Gastrocnemius medialis (tissue), 4 donors: Measurements from ENCODE around the gene SLC25A25. TPM values are rescaled to one million over a fixed set of nuclear protein-coding genes. Genes with fewer than 3 reads are reported as not detected.

Source experiments
- ATAC-seq, 2 donors: fragments of 150-250 bp; one replicate each; pipeline ENCODE4 v1.9.1; 2016
- DNase-seq, 2 donors: peaks; one replicate each; pipeline ENCODE4 v3.0.0-alpha.2; 2019
- H3K27ac ChIP-seq, 4 donors: fragments of 200-600 bp; sonication (generic); 1 replicate in 1 of 4; 2 replicates in 3 of 4; pipeline ENCODE4 v1.5.1; 2016 to 2018; ENCODE audit warnings: mild to moderate bottlenecking in 2 of 4, moderate library complexity in 1 of 4
- H3K27me3 ChIP-seq, 3 donors: fragments of 200-600 bp; sonication (generic) in 2 of 3; 1 replicate in 1 of 3; 2 replicates in 2 of 3; pipeline versions ENCODE4 v1.5.1 to v1.6.0; 2016 to 2019; ENCODE audit warnings: mild to moderate bottlenecking in 1 of 3, moderate library complexity in 1 of 3
- H3K36me3 ChIP-seq, 2 donors: fragments of 200-600 bp; sonication (generic) in 1 of 2; one replicate each; pipeline ENCODE4 v1.5.1; 2017 to 2018
- H3K4me1 ChIP-seq, 2 donors: fragments of 200-600 bp; sonication (generic) in 1 of 2; one replicate each; pipeline ENCODE4 v1.5.1; 2016 to 2017; ENCODE audit warnings: mild to moderate bottlenecking in 2 of 2
- H3K4me3 ChIP-seq, 4 donors: fragments of 200-600 bp; sonication (generic) in 3 of 4; 1 replicate in 1 of 4; 2 replicates in 3 of 4; pipeline ENCODE4 v1.5.1; 2016 to 2019; ENCODE audit warnings: mild to moderate bottlenecking in 2 of 4
- H3K9me3 ChIP-seq, 3 donors: fragments of 200-600 bp; sonication (generic) in 2 of 3; 1 replicate in 1 of 3; 2 replicates in 2 of 3; pipeline ENCODE4 v1.5.1; 2016 to 2019
- CTCF ChIP-seq, 5 experiments: fragments of 450-650 bp in 3 of 5; fragments of 200-600 bp in 2 of 5; sonication (generic) in 2 of 5; IDR thresholded peaks in 4 of 5; conservative IDR thresholded peaks in 1 of 5; 1 replicate in 4 of 5; 2 replicates in 1 of 5; pipeline ENCODE4 v1.5.1; 2016 to 2019; ENCODE audit warnings: antibody characterized with exemption in 5 of 5, mild to moderate bottlenecking in 3 of 5, moderate library complexity in 3 of 5
- POLR2A ChIP-seq, 2 donors: fragments of 450-650 bp; IDR thresholded peaks; one replicate each; pipeline ENCODE4 v1.6.1; 2017; ENCODE audit warnings: antibody characterized with exemption in 2 of 2, mild to moderate bottlenecking in 2 of 2, moderate library complexity in 2 of 2
- in situ Hi-C, 4 donors: fragments of 200-750 bp; cut with MboI; loops; one replicate each; pipeline versions ENCODE4 v1.15.0 to v1.8.0; 2017; ENCODE audit warnings: low sequenced_read_pairs in 4 of 4
- intact Hi-C: fragments of 100-400 bp; cut with DNase I; formaldehyde crosslinking; loops from one replicate; pipeline ENCODE4 v1.15.1; 2023; ENCODE audit warnings: low total_unique reads
- total RNA-seq, 4 donors: library from RNA; depleted of rRNA; stranded (reverse); fragments of >200 nt; gene quantifications; one replicate each; pipeline versions ENCODE4 v1.1.0 to v1.2.3, GENCODE V29; 2016

Gene SLC25A25
- total RNA-seq, 4 donors from 2014 or later: 26.9 to 98.7 (median 46.0) TPM

- peak; percentile 81 to 87 for DNase-seq
- peak overlapping the region; percentile 26 to 86 (median 78) for H3K4me3 ChIP-seq
- peaks cover 72 to 79% of the 10 kb centered on the region in 2 donors for H3K4me1 ChIP-seq
- H3K27ac ChIP-seq: peak overlapping the region; percentile 91 to 99 (median 98)
- no peak for TF ChIP-seq POLR2A (IDR thresholded peaks at IDR 0.05)
- TF ChIP-seq CTCF (IDR thresholded peaks at IDR 0.05 in 4 of 5, conservative IDR thresholded peaks at IDR 0.05 in 1 of 5): no peak
- H3K36me3 ChIP-seq: peaks cover 0 to 28% of the 10 kb centered on the region in 2 donors
- in situ Hi-C loops (loop anchor here in 3 of 4 donors (10.0 to 25.0 kb wide), 2 partner anchors 139 to 147 kb away; no protein-coding TSS in a partner anchor), intact Hi-C loops (loop anchor here (5.0 kb wide), 1 partner anchor 144 kb away; no protein-coding TSS in a partner anchor)
- no peaks in the 10 kb centered on the region for H3K9me3 ChIP-seq
- no peaks in the 10 kb centered on the region for H3K27me3 ChIP-seq
- peak; percentile 3 to 4 for ATAC-seq
Measured at GRCh38 chr9:128101690-128102089, 33.7 kb downstream of the SLC25A25 start.

- no peaks in the 10 kb centered on the region for H3K27me3 ChIP-seq
- H3K9me3 ChIP-seq: no peaks in the 10 kb centered on the region
- peaks cover 77 to 84% of the 10 kb centered on the region in 2 donors for H3K4me1 ChIP-seq
- intact Hi-C loops: loop anchor here (5.0 kb wide), 1 partner anchor 145 kb away; no protein-coding TSS in a partner anchor
- peak overlapping the region; percentile 26 to 86 (median 78) for H3K4me3 ChIP-seq
- in situ Hi-C loops: loop anchor here in 3 of 4 donors (10.0 to 25.0 kb wide), 2 partner anchors 140 to 147 kb away; no protein-coding TSS in a partner anchor
- DNase-seq (peak in 1 of 2 donors; percentile 71), ATAC-seq (no peak)
- peak overlapping the region; percentile 91 to 99 (median 98) for H3K27ac ChIP-seq
- TF ChIP-seq CTCF (IDR thresholded peaks at IDR 0.05 in 4 of 5, conservative IDR thresholded peaks at IDR 0.05 in 1 of 5): no peak
- TF ChIP-seq POLR2A (IDR thresholded peaks at IDR 0.05): no peak
- peaks cover 0 to 33% of the 10 kb centered on the region in 2 donors for H3K36me3 ChIP-seq
Measured at GRCh38 chr9:128102196-128102595, 34.2 kb downstream of the SLC25A25 start.

- intact Hi-C loops (loop anchor here (5.0 kb wide), 1 partner anchor 146 kb away; no protein-coding TSS in a partner anchor), in situ Hi-C loops (loop anchor here in 3 of 4 donors (10.0 to 25.0 kb wide), 2 partner anchors 141 to 148 kb away; no protein-coding TSS in a partner anchor)
- Histone ChIP-seq H3K4me3 (peak overlapping the region; percentile 2 to 86 (median 78)), H3K27ac (peak overlapping the region; percentile 91 to 99 (median 98)), H3K9me3 (no peaks in the 10 kb centered on the region), H3K36me3 (peaks cover 0 to 36% of the 10 kb centered on the region in 2 donors), H3K27me3 (no peaks in the 10 kb centered on the region), H3K4me1 (peaks cover 77 to 84% of the 10 kb centered on the region in 2 donors)
- TF ChIP-seq CTCF (IDR thresholded peaks at IDR 0.05 in 4 of 5, conservative IDR thresholded peaks at IDR 0.05 in 1 of 5): no peak
- ATAC-seq (peak; percentile 30 to 41), DNase-seq (peak; percentile 94 to 99)
Measured at GRCh38 chr9:128102861-128103588, 35.0 kb downstream of the SLC25A25 start.

- peaks cover 81 to 89% of the 10 kb centered on the region in 2 donors for H3K4me1 ChIP-seq
- peaks cover 0 to 40% of the 10 kb centered on the region in 2 donors for H3K36me3 ChIP-seq
- no peaks in the 10 kb centered on the region for H3K9me3 ChIP-seq
- DNase-seq: peak in 1 of 2 donors; percentile 77
- H3K27ac ChIP-seq: peak overlapping the region; percentile 91 to 99 (median 98)
- no peak for TF ChIP-seq POLR2A (IDR thresholded peaks at IDR 0.05)
- peak in 2 of 5 experiments; percentile 49 to 58 for TF ChIP-seq CTCF (IDR thresholded peaks at IDR 0.05 in 4 of 5, conservative IDR thresholded peaks at IDR 0.05 in 1 of 5)
- in situ Hi-C loops: loop anchor here in 3 of 4 donors (10.0 to 25.0 kb wide), 2 partner anchors 141 to 149 kb away; no protein-coding TSS in a partner anchor
- intact Hi-C loops: loop anchor here (5.0 kb wide), 1 partner anchor 146 kb away; no protein-coding TSS in a partner anchor
- peak; percentile 7 for ATAC-seq
- peak overlapping the region; percentile 20 to 38 (median 28) for H3K4me3 ChIP-seq
- H3K27me3 ChIP-seq: no peaks in the 10 kb centered on the region
Measured at GRCh38 chr9:128103589-128103962, 35.5 kb downstream of the SLC25A25 start.
